Occipital lobe (tissue), 2 donors: ENCODE results near the gene RAB10. TPM values are rescaled to one million over a fixed set of nuclear protein-coding genes. Genes with fewer than 3 reads are reported as not detected.
"Not testable (repeated sequence)": the region's sequence is repeated elsewhere in the genome, so short reads cannot be mapped to it uniquely, and the experiment has no call there.

Source experiments
- DNase-seq: peaks from one replicate; lab custom pipeline; 2025; lab: John Stamatoyannopoulos, UW
- total RNA-seq: library from RNA; depleted of rRNA; stranded (reverse); fragments of >200 nt; gene quantifications from one replicate; pipeline ENCODE4 v1.2.3, GENCODE V29; 2014

RAB10 gene
- total RNA-seq, 1 donor from 2014 or later = 162 TPM

DNA sequence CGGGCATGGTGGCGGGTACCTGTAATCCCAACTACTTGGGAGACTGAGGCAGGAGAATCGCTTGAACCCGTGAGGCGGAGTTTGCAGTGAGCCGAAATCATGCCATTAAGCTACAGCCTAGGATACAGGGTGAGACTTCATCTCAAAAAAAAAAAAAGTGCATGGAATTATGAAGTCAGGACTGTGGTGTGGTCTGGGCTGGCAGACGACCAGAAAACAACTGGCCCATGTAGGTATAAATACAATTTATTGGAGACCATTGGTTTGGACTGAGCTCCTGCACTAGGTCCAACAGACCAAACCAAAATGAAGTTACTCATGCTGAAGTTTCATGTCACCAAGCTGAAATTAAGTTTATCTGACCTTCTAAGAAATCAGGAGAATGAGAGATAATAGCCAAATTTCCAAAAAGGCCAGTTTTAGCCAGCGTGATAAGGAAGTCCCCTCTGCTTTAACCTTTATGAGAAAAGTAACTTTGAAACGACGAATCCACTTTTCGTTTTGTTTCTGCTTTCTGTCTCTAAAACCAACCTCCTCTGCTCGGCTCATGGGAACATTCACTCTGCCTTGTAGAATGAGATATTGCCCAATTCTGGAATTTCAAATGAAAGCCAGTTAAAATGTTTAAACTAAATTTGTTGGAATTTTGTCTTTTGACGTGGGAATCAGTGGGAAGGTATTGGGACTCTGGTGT is 17.7 kb upstream of the RAB10 start:
- no peak for DNase-seq

DNA sequence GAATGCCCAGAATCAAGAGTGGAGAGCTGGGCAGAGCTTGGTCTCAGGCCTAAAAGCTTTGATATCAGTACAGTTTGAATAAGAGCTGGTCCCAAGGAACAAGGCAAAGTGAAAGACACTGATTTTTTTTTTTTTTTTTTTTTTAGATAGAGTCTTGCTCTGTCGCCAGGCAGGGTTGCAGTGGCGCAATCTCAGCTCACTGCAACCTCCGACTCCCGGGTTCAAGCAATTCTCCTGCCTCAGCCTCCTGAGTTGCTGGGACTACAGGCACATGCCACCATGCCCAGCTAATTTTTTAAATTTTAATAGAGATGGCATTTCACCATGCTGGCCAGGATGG is 17.2 kb upstream of the RAB10 start:
- DNase-seq = not testable (repeated sequence)

DNA sequence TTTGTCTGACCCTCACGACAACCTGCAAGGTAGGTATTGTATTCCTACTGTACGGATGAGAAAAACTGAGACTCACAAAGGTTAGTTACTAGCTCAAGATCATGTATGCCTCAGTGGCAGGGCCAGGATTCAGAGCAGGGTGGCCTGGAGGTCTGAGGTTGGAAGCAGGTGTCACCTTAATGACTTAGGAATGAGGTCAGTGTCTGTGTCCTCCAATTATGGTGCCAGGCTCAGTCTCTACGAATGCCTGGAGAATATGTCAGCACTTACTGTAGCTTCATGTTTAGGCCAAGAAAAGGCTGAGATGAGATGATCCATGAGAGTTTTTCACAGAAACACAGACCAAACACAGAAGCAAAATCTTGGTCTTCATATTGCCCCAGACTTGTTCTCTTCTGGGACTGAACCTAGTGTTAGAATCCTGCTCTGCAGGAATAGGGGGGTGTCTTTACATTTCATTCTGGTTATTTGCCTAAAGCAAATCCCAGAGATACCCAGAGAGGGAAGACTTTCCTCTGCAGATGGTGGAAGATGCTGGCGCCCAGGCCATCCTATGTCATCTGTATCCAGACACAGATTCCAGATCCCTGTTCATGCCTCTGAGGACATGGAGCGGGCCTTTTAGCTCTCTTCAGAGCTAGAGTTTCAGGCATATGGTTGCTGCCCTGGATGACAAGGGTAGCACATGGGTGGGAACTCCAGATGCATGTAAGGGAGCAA is 16.3 kb upstream of the RAB10 start:
- DNase-seq = no peak

DNA sequence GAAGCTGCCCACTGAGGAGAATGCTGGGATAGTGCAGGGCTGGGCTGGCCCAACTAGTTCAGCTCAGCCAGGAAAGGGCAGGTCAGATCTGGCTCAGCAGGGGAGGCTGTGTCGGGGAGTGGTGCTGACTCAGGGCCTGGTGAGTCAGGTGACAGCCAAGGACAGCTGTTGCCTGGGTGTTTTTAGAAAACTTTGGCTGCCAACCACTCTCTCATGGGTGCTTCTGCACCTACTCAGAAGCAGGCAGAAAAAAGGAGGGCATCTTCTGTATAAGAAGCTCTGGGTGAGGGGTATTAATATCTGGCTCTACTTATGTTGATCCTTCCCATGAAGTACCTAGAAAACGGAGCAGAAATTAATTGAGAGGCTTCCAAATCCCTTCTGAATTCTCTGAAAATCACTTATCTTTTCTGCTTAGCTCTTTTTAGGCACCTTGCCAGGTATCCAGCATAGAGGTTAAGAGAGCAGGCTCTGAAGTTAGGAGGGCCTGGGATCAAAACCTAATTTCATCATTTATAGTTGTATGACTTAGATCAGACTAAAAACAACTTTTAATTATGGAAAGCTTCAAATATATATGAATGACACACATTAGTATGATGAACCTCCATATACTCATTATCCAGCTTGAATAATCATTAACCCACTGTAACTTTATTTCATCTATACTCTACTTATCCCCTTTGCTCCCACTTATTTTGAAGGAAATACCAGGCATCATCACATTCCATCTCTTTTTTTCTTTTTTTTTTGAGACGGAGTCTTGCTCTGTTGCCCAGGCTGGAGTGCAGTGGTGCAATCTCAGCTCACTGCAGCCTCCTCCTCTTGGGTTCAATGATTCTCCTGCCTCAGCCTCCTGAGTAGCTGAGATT is 15.5 kb upstream of the RAB10 start:
- DNase-seq = peak; percentile 66

DNA sequence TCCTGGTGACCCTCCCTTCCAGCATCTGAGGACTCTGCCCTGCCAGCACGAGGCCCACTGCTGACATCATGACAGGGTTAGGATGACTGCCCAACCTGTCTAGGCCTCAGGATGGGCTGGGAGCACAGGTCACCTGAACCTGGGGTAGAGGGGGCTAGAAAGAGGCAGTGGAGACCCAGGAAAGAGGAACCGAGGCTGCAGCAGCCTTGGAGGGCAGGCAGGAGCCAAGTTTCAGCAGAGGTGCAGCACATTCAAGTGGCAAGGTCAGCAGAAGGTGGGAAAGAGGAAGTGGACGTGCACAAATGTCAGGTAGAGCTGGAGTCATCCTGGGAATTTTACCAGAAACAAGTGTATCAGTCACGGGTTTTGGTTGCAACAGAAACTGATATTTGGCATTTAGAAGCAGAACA is 13.6 kb upstream of the RAB10 start:
- no peak for DNase-seq

DNA sequence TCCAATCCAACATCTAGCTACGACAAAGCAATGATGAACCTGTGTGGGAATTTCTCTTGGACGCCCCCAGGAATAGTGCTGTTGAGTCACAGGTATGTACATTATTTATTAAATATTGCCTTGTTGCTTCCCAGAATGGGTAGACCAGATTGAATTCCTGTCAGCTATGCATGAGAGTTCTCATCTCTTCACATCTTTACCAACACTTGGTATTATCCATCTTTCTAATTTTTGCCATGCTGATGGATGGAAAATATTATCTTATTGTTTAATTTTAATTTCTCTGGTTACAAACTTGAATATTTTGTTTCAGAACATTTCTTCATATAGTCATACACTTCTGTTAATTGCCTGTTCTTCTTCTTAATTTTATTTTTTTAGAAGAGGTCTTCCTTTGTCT is 9.6 kb upstream of the RAB10 start:
- DNase-seq = no peak

DNA sequence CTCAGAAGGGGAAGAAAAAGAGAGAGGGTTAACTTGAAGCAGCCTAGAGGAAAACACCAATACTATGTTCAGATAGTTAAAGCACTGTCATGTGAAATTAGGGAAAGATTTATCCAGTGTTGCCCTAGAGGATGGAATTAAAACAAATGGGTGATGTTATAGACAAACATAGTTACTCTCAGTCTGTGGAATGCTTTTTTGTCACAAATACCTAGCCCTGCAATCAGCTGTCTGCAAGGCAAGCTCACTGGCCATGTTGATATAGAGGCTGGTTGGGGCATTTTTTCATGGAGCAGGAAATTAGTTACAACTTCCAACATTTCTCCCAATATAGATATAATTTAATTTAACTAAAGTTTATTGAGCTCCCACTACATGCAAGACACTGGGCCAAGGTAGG is 8.4 kb upstream of the RAB10 start:
- no peak for DNase-seq

DNA sequence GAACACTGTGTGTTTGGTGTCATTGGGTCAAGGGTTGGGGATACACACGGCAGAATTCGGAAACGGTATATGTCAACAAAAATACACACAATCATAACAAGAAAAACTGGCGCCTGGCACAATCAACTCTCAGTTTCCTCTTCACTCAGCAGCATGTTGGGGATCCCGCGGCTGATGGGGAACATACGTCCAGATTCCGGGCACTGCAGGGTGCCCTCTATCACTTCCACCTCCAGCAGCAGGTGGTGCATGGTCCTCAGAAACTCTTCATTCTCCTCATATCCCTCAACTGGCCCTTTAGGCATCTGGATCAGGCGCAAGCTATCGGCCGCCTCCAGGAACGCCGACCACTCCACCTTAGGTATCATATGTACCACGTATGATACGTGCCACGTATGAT is 5.8 kb upstream of the RAB10 start:
- DNase-seq = not testable (repeated sequence)

DNA sequence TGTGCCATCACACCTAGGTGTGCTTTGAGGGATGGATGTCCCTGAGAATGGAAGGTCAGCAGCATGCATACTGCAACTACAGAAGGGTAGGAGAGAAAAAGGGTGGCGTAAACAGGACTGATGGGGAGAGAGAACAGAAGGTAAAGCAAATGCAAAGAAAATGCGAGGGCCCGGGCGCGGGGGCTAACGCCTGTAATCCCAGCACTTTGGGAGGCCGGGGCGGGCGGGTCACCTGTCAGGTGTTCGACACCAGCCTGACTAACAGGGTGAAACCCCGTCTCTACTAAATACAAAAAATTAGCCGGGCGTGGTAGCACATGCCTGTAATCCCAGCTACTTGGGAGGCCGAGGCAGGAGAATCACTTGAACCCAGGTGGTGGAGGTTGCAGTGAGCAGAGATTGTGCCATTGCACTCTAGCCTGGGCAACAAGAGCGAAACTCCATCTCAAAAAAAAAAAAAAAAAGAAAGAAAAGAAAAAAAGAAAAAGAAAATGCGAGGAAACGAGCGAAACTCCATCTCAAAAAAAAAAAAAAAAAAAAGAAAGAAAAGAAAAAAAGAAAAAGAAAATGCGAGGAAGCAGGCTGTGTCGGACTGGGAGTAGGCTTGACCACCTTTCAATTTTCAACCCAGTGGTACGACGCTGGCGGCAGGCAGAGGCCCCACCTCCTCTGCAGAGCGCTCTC is 1.2 kb upstream of the RAB10 start:
- not testable (repeated sequence) for DNase-seq

DNA sequence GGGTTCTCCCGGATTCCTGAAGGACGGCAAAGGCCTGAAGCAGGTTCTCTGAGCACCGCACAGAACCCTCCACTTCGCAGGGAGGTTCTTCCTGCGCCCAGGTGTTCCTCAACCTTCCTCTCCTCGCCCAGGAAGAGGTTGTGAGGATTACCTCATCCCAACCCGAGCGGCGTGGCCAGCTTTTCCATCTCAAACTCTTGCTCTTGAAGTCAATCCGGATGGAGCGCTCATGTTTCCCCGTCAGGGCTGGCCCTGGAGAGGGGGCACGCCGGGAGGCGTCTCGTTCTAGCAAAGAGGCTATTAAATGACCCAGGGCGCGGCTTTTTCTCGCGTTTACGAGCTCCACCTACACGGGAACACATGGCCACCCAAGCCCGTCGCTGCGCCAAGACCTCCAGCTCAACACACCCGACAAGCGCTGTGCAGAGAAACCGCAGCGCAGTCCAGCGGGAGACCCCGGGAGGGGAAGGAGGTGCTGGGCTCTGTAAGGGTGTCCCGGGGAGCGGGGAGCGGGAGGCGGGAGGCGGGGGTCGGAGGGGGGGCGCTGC is 540 bp upstream of the RAB10 start:
- peak; percentile 75 for DNase-seq

DNA sequence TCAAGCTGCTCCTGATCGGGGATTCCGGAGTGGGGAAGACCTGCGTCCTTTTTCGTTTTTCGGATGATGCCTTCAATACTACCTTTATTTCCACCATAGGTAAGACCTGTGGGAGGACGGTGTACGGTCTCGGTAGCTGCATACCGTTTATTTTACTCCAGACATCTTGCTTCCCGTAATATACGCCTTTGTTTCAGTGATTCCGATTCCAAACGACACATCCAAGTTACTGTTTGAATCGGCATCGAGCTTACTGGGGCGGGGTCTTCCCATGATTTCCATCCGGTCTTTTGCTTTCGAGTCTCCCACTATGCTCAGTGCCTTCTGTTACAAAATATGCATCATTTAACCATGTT is 731 bp downstream of the RAB10 start:
- DNase-seq = no peak

DNA sequence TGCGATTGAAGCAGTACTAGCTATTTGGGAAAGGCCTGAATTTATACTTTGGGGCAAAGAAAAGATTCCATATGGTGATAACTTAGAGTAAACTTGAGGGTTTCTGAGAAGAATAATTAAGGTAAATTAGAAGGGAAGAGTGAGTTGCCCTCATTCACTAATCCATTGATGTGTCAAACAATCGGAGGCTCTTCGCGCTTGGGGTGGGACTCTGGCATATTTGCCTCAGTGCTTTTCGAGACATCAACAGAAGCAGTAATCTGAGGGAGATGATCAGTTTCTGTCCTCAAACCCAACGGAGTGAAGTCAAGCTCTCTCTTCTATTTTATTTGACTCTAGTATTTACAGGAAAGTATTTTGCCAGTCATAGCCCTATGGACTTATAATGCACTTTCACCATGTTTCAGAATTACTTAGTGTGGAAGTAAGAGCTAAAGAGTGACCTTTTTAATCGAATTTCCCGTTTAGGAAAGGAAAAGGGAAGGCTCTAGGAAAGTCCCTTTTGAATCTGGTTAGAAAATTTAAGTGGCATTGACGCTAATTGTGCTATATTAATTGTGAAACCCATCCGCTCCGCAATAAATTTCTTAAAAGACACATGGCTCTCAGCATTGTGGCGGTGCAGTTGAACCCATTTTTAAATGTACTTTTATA is 1.3 kb downstream of the RAB10 start:
- DNase-seq = no peak

DNA sequence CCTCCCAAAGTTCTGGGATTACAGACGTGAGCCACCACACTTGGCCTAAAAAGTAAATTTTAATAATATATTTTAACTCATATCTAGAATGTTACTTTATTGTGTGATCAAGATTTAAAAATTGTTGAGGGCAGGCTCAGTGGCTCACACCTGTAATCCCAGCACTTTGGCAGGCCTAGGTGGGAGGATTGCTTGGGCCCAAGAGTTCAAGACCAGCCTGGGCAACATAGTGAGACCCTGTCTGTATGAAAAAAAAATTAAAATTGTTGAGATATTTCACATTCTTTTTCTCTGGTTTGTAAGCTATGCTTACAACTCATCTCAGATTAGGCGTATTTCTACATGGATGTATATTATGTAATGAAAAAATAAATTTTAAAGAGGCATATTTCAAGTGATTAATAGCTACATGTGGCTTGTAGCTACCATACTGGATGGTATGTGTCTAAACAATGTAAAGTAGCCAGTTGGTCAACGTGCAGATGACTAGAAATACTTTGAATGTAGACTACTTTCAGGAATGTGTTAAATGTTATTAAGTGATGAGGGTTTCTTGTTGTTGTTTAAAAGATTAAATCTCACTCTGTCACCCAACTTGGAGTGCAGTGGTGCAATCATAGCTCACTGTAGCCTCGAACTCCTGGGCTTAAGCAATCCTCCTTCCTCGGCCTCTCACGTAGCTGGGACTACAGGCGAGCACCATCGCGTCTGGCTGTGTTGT is 5.9 kb downstream of the RAB10 start:
- no peak for DNase-seq

DNA sequence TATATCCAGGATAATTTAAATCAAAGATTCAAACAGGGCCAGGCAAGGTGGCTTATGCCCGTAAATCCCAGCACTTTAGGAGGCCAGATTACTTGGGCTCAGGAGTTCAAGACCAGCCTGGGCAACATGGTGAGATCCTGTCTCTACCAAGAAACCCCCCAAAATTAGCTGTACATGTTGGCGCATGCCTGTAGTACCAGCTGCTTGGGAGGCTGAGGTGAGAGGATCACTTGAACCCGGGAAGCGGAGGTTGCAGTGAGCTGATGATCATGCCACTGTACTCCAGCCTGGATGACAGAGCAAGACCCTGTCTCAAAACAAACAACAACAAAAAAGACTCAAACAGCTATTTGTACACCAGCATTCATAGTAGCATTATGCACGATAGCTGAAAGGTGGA is 9.2 kb downstream of the RAB10 start:
- no peak for DNase-seq

DNA sequence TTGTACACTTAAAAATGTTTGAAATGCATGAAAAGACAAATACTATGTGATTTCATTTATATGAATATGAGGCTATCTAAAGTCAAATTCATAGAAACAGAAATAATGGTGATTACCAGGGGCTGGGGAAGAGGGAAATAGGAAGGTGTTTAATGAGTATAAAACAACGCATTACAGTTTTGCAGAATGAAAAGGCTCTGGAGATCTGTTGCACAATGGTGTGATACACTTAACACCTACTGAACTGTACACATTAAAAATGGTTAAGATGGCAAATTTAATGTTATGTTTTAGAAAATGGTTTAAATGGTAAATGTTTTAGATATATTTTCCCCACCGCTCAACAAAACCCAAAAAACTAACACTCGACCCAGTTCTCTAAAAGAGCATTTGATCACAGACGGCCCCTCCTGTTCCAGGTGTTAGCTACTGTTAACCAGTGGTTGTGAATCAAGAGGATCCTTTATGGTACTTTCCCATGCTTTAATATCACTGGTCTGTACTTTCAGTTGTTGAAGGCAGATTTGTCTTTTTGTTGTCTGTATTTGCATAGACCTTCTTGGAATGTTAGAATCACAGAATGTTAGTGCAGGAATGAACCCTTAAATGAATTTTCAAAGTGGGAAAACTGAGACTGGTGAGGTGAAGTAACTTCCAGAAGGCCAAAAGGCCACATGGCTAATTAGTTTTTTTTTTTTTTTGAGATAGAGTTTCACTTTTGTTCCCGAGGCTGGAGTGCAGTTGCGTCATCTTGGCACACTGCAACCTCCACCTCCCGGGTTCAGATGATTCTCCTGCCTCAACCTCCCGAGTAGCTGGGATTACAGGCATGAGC is 10.2 kb downstream of the RAB10 start:
- DNase-seq = no peak

DNA sequence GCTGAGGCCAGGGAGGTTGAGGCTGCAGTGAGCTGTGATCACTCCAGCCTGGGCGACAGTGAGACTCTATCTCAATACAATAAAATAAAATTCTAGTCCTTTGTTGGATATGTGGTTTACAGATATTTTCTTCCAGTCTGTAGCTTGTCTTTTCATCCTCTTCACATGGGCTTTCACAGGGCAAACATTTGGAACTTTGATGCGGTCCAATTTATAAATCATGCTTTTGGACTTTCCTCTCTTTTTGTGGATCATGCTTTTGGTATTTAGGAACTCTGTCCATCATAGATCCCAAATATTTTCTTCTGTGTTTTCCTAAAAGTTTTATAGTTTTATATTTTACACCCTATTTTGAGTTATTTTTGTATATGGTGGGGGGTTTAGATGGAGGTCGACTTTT is 14.9 kb downstream of the RAB10 start:
- no peak for DNase-seq

DNA sequence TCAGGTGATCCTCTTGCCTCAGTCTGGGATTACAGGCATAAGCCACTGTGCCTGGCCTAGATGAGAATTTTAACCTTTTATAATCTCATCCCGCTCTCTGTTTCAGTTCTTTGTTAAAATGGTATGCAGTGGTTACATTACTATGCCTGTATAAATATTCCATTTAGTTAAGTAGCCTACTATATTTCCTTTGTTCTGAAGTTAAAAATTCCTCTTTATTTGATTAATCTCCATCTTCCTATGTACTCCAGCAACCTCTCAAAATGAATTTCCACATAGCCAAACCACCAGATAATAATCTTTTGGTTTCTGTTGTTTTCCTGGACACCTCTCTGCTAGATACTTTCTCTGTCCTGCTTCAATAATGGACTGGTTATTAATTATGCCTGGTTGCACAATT is 15.8 kb downstream of the RAB10 start:
- DNase-seq = no peak

DNA sequence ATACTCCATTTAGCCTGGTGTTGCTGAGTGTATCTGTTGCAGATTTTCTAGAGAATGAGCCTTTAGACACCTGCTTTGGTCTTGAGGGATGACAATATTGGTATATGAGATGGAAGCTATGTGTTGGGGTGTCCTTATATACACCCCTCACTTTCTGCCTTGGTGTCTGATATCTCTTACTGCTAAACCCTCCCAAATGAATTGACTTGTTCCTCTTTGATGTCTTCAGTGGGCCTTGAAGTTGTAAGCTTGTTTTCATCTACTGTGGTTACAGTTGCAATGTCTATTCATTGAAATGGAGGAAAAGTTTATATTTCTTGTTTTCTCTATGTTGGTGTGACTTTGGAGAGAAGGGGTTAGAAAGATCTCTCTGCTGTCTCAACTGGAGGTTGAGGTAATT is 18.9 kb downstream of the RAB10 start:
- DNase-seq = no peak

DNA sequence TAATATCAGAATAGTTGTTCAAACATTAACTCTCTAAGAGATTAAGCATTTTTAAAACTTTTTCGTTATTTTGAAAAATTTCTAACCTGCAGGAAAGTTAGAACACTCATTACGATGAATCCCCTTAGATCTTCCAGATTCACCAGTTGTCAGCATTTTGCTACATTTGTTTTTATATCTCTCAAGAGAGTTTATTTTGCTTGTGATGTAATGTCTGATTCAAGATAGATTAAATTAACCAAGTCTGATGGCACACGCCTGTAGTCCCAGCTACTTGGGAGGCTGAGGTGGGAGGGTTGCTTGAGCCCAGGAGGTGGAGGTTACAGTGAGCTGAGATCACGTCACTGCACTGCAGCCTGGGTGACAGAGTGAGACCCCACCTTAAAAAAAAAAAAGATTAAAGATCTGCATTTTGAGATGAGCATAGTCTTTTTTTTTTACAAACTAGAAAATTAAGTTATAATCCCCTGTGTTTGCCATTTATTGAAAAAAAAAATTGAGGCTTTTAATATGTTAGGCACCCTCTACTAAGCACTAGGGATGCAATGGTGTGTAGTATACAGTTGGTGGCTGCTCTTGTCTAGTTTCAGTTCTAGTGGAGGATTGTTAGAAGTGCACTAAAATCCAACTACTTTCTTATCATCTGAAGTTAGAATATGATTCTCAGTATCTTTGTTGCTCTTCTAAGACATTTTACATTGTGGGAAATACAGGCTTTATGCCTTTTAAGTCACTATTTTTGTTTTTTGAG is 20.9 kb downstream of the RAB10 start:
- no peak for DNase-seq
